Common myeloid progenitor, CD34-positive (primary cell): ENCODE measurements around the gene DUSP1.
A peak's percentile ranks its signal among the peaks of the same experiment; 100 is the strongest.

ENCODE experiments used
- CTCF ChIA-PET: fragments of 350-600 bp; sonication (Branson Sonifier 250); formaldehyde crosslinking; loops from one replicate; lab custom pipeline; 2021; ENCODE audit warnings: antibody characterized with exemption; lab: Charles Lee
- POLR2A ChIA-PET: fragments of 350-600 bp; sonication (Branson Sonifier 250); formaldehyde crosslinking; loops from one replicate; lab custom pipeline; 2021; ENCODE audit warnings: antibody characterized with exemption; lab: Charles Lee
- DNase-seq, 3 donors: peaks; one replicate each; pipeline versions ENCODE4 v3.0.0 to v3.0.0-alpha.2; 2013
- H3K27ac ChIP-seq, 2 experiments: 1 replicate in 1 of 2; 2 replicates in 1 of 2; pipeline ENCODE4 v1.7.0; 2013; ENCODE audit warnings: inconsistent platforms in 2 of 2, low read length in 2 of 2, mild to moderate bottlenecking in 2 of 2, low read depth in 1 of 2, moderate library complexity in 1 of 2; ENCODE audit not compliant: severe bottlenecking in 2 of 2, insufficient read depth in 1 of 2, poor library complexity in 1 of 2
- H3K27me3 ChIP-seq, 5 experiments: replicated peaks in 2 of 5; 1 replicate in 3 of 5; 2 replicates in 2 of 5; pipeline versions ENCODE4 v1.6.1 to v1.7.0; 2013; ENCODE audit warnings: low read length in 4 of 5, mild to moderate bottlenecking in 2 of 5, moderate library complexity in 2 of 5, inconsistent platforms in 1 of 5; ENCODE audit not compliant: insufficient read depth in 5 of 5, control insufficient read depth in 4 of 5
- H3K36me3 ChIP-seq, 4 experiments: 1 replicate in 2 of 4; 2 replicates in 2 of 4; pipeline versions ENCODE4 v1.6.1 to v1.7.0; 2013; ENCODE audit warnings: low read length in 3 of 4, control low read depth in 1 of 4, mild to moderate bottlenecking in 1 of 4; ENCODE audit not compliant: control insufficient read depth in 4 of 4, insufficient read depth in 4 of 4
- H3K4me1 ChIP-seq, 4 experiments: 1 replicate in 3 of 4; 2 replicates in 1 of 4; pipeline versions ENCODE4 v1.6.1 to v1.7.1; 2013; ENCODE audit warnings: low read length in 3 of 4, mild to moderate bottlenecking in 3 of 4, control low read depth in 1 of 4, inconsistent platforms in 1 of 4, moderate library complexity in 1 of 4; ENCODE audit not compliant: control insufficient read depth in 4 of 4, insufficient read depth in 4 of 4; ENCODE audit errors: control extremely low read depth in 1 of 4
- H3K4me3 ChIP-seq, 7 experiments: 1 replicate in 4 of 7; 2 replicates in 3 of 7; pipeline versions ENCODE4 v1.5.1 to v1.7.0; 2013; ENCODE audit warnings: mild to moderate bottlenecking in 7 of 7, low read length in 6 of 7, moderate library complexity in 6 of 7, inconsistent platforms in 2 of 7, low read depth in 2 of 7, control low read depth in 1 of 7; ENCODE audit not compliant: insufficient read depth in 4 of 7, control insufficient read depth in 1 of 7; ENCODE audit errors: extremely low read depth in 1 of 7
- H3K9me3 ChIP-seq, 5 experiments: 1 replicate in 4 of 5; 2 replicates in 1 of 5; pipeline versions ENCODE4 v1.6.1 to v1.7.1; 2013; ENCODE audit warnings: low read length in 4 of 5, mild to moderate bottlenecking in 2 of 5, inconsistent platforms in 1 of 5, low read depth in 1 of 5, moderate library complexity in 1 of 5; ENCODE audit not compliant: control insufficient read depth in 4 of 5, insufficient read depth in 2 of 5; ENCODE audit errors: control extremely low read depth in 1 of 5
- WGBS: methylation state at CpG from one replicate; pipeline ENCODE4 v1.1.5; 2013; ENCODE audit not compliant: insufficient coverage; 5-methylcytosine and 5-hydroxymethylcytosine counted together

The DUSP1 gene

GRCh38 chr5:172769616-172770373 is 1.2 kb downstream of the DUSP1 start:
- CTCF ChIA-PET: interaction anchor here (0.9 to 8.1 kb wide), 10 partner anchors 9 to 141 kb away, joined by 3 to 66 read pairs (median 6); no protein-coding TSS in a partner anchor

GRCh38 chr5:172769342-172769615 is 1.7 kb downstream of the DUSP1 start:
- Histone ChIP-seq H3K4me1 (peaks cover 15 to 79% (median 71%) of the 10 kb centered on the region in 4 experiments), H3K27ac (peak overlapping the region; percentile 98 to 99), H3K36me3 (peaks cover 5 to 31% (median 22%) of the 10 kb centered on the region in 4 experiments), H3K27me3 (no peaks in the 10 kb centered on the region), H3K4me3 (peak overlapping the region; percentile 86 to 99 (median 95)), H3K9me3 (no peaks in the 10 kb centered on the region)
- ChIA-PET POLR2A (interaction anchor here (1.2 to 4.7 kb wide), 3 partner anchors 21 to 105 kb away, joined by 3 to 20 read pairs (median 20); no protein-coding TSS in a partner anchor), CTCF (interaction anchor here (0.9 to 8.1 kb wide), 7 partner anchors 8 to 141 kb away, joined by 3 to 66 read pairs (median 5); no protein-coding TSS in a partner anchor)
- no peak for DNase-seq
- WGBS: 73% methylated on average over 2 of the region's 2 CpGs

More at GRCh38 chr5:172769616-172770373, 1.2 kb downstream of the DUSP1 start:
- Histone ChIP-seq H3K4me3 (peak overlapping the region; percentile 86 to 99 (median 95)), H3K27me3 (no peaks in the 10 kb centered on the region), H3K4me1 (peaks cover 16 to 80% (median 70%) of the 10 kb centered on the region in 4 experiments), H3K9me3 (no peaks in the 10 kb centered on the region), H3K36me3 (peaks cover 5 to 31% (median 22%) of the 10 kb centered on the region in 4 experiments), H3K27ac (peak overlapping the region; percentile 98 to 99)
- POLR2A ChIA-PET: interaction anchor here (0.7 to 4.7 kb wide), 13 partner anchors 18 to 104 kb away, joined by 3 to 37 read pairs (median 10); no protein-coding TSS in a partner anchor
- WGBS: 27% methylated on average over 14 of the region's 21 CpGs
- DNase-seq: peak in 1 of 3 donors; percentile 23

GRCh38 chr5:172768573-172769341 is 2.2 kb downstream of the DUSP1 start:
- Histone ChIP-seq H3K9me3 (no peaks in the 10 kb centered on the region), H3K27me3 (no peaks in the 10 kb centered on the region), H3K4me3 (peak overlapping the region in 6 of 7 experiments; percentile 86 to 99 (median 96)), H3K36me3 (peaks cover 5 to 31% (median 22%) of the 10 kb centered on the region in 4 experiments), H3K4me1 (peaks cover 14 to 78% (median 68%) of the 10 kb centered on the region in 4 experiments), H3K27ac (peak overlapping the region in 1 of 2 experiments; percentile 99)
- DNase-seq: peak in 2 of 3 donors; percentile 62 to 72
- WGBS: over 99% methylated on average over 13 of the region's 20 CpGs
- CTCF ChIA-PET: interaction anchor here (0.9 to 8.1 kb wide), 5 partner anchors 15 to 142 kb away, joined by 3 to 66 read pairs (median 6); no protein-coding TSS in a partner anchor
- POLR2A ChIA-PET: interaction anchor here (4.7 kb wide), 1 partner anchor 54 kb away, joined by 20 read pairs; no protein-coding TSS in a partner anchor

- no peaks in the 10 kb centered on the region for H3K27me3 ChIP-seq
- no peaks in the 10 kb centered on the region for H3K9me3 ChIP-seq
- 100% methylated on average over 5 of the region's 5 CpGs for WGBS
- H3K4me1 ChIP-seq: peaks cover 14 to 76% (median 63%) of the 10 kb centered on the region in 4 experiments
- H3K27ac ChIP-seq: no peak overlapping the region
- peaks cover 5 to 31% (median 22%) of the 10 kb centered on the region in 4 experiments for H3K36me3 ChIP-seq
- peak overlapping the region in 5 of 7 experiments; percentile 45 to 99 (median 95) for H3K4me3 ChIP-seq
- ChIA-PET POLR2A (interaction anchor here (1.2 to 4.7 kb wide), 2 partner anchors 51 to 54 kb away, joined by 5 to 20 read pairs; no protein-coding TSS in a partner anchor), CTCF (interaction anchor here (1.1 to 8.1 kb wide), 3 partner anchors 15 to 71 kb away, joined by 3 to 66 read pairs (median 19); no protein-coding TSS in a partner anchor)
- no peak for DNase-seq
Observed at GRCh38 chr5:172768098-172768572, 2.9 kb downstream of the DUSP1 start.

GRCh38 chr5:172766287-172767108 is 4.5 kb downstream of the DUSP1 start:
- Histone ChIP-seq H3K4me1 (peaks cover 12 to 62% (median 48%) of the 10 kb centered on the region in 4 experiments), H3K36me3 (peaks cover 5 to 31% (median 22%) of the 10 kb centered on the region in 4 experiments), H3K27ac (peak overlapping the region; percentile 56 to 97), H3K9me3 (no peaks in the 10 kb centered on the region), H3K27me3 (no peaks in the 10 kb centered on the region), H3K4me3 (peak overlapping the region in 4 of 7 experiments; percentile 7 to 94 (median 21))
- CTCF ChIA-PET: interaction anchor here (1.0 to 2.2 kb wide), 4 partner anchors 47 to 162 kb away, joined by 3 to 6 read pairs (median 4); no protein-coding TSS in a partner anchor
- POLR2A ChIA-PET: interaction anchor here (1.0 kb wide), 1 partner anchor 15 kb away, joined by 3 read pairs; no protein-coding TSS in a partner anchor
- peak; percentile 64 to 90 (median 85) for DNase-seq
- 55% methylated on average over 14 of the region's 17 CpGs for WGBS
